Esophagus squamous epithelium (tissue), 4 donors: ENCODE measurements around the gene GNB1L.

Experiments used
- POLR2A ChIP-seq, 4 donors: fragments of 450-650 bp; IDR thresholded peaks; one replicate each; pipeline ENCODE4 v1.6.1; 2017; ENCODE audit warnings: antibody characterized with exemption in 4 of 4, mild to moderate bottlenecking in 4 of 4, moderate library complexity in 3 of 4
- TF ChIP-seq, protein P1 (sequence below), 6 experiments: fragments of 450-650 bp in 4 of 6; fragments of 200-600 bp in 2 of 6; sonication (generic) in 2 of 6; IDR thresholded peaks; one replicate each; pipeline ENCODE4 v1.5.1; 2016 to 2019; ENCODE audit warnings: antibody characterized with exemption in 6 of 6, mild to moderate bottlenecking in 4 of 6, moderate library complexity in 4 of 6

DNA sequence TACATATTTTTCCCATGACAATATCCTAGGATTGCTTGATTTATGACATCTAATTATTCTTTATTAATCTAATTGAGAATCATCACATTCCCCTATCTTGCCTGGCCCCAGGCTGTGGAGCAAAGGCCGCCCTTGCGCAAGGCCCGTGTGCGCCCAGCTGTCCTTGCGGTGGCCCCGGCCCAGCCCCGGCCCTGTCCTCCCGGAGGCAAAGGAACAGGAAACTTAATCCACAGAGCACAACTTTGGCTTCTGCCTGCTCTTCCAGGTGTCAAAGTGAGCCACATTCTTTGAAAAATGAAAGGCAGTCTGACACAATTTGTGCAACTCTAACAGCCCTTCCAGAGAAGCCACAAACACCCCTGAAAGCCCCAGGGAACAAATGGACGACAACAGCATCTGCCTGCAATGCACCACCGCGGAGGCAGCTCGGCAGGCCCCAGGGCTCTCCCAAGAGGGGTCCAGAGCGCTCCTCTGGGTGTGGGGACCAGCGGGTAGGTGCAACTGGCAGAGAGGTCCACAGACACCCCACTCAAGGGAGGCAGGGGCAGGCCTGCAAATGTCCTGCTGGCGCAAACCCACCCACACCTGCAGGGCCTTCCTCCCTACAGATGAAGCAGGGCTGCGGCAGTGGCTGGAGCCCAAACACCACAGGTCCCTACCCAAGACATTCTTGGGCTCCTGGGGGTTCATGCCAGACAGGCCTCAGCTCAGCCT is 30.3 kb downstream of the GNB1L start:
- TF ChIP-seq, protein P1, sequence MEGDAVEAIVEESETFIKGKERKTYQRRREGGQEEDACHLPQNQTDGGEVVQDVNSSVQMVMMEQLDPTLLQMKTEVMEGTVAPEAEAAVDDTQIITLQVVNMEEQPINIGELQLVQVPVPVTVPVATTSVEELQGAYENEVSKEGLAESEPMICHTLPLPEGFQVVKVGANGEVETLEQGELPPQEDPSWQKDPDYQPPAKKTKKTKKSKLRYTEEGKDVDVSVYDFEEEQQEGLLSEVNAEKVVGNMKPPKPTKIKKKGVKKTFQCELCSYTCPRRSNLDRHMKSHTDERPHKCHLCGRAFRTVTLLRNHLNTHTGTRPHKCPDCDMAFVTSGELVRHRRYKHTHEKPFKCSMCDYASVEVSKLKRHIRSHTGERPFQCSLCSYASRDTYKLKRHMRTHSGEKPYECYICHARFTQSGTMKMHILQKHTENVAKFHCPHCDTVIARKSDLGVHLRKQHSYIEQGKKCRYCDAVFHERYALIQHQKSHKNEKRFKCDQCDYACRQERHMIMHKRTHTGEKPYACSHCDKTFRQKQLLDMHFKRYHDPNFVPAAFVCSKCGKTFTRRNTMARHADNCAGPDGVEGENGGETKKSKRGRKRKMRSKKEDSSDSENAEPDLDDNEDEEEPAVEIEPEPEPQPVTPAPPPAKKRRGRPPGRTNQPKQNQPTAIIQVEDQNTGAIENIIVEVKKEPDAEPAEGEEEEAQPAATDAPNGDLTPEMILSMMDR (IDR thresholded peaks at IDR 0.05) = no peak
- no peak for TF ChIP-seq POLR2A (IDR thresholded peaks at IDR 0.05)
